IMR-90 (cell line): ENCODE measurements around the gene SLC2A13. TPM values are rescaled to one million over a fixed set of nuclear protein-coding genes. Genes with fewer than 3 reads are reported as not detected.

ENCODE experiments used
- CHD1 ChIP-seq: IDR thresholded peaks from 2 replicates; pipeline ENCODE4 v1.6.1; 2012; ENCODE audit warnings: low read depth, low read length, improper control_type of control experiment
- MAZ ChIP-seq: IDR thresholded peaks from 2 replicates; pipeline ENCODE4 v1.6.1; 2012; ENCODE audit warnings: low read depth, mild to moderate bottlenecking, low read length, improper control_type of control experiment, moderate library complexity, borderline replicate concordance
- RFX5 ChIP-seq: IDR thresholded peaks from 2 replicates; pipeline ENCODE4 v1.8.0; 2012; ENCODE audit warnings: low read depth, mild to moderate bottlenecking, low read length, moderate library complexity
- polyA plus RNA-seq, 3 experiments: library from polyadenylated mRNA; depleted of rRNA; stranded (reverse); fragments of >200 nt; gene quantifications; 2 replicates each; pipeline ENCODE4 v1.2.3, GENCODE V29; 2012; ENCODE audit warnings: low replicate concordance in 1 of 3
- total RNA-seq: library from RNA; depleted of rRNA; stranded (reverse); fragments of >200 nt; gene quantifications from 2 replicates; pipeline ENCODE4 v1.2.3, GENCODE V29; 2012

The SLC2A13 gene
- total and polyA plus RNA-seq, 2 of the 4 experiments (the other 2 are of a cell fraction) = 1.5 to 3.9 TPM

- TF ChIP-seq RFX5 = no peak
- no peak for TF ChIP-seq MAZ
- no peak for TF ChIP-seq CHD1
Observed at GRCh38 chr12:40010899-40011774, 94.7 kb downstream of the SLC2A13 start (continued).
